ENCODE measurements around the gene SLC39A3.

Gene SLC39A3

GRCh38 chr19:2744113-2744512 is 4.3 kb upstream of the SLC39A3 start:
- no peak for DNase-seq

GRCh38 chr19:2743099-2743498 is 3.3 kb upstream of the SLC39A3 start:
- DNase-seq = no peak

GRCh38 chr19:2740314-2740656 is 468 bp upstream of the SLC39A3 start:
- DNase-seq = no peak

GRCh38 chr19:2736550-2737190 is 3.1 kb downstream of the SLC39A3 start:
- no peak for DNase-seq

GRCh38 chr19:2735374-2735773 is 4.4 kb downstream of the SLC39A3 start:
- DNase-seq = no peak

- no peak for DNase-seq
These were observed 5.1 kb downstream of the SLC39A3 start for GRCh38 chr19:2734589-2735288.

GRCh38 chr19:2733930-2734588 is 5.8 kb downstream of the SLC39A3 start:
- DNase-seq = no peak

GRCh38 chr19:2732883-2733282 is 6.9 kb downstream of the SLC39A3 start:
- no peak for DNase-seq

- DNase-seq = no peak
These were observed 7.6 kb downstream of the SLC39A3 start for GRCh38 chr19:2732157-2732725.

- DNase-seq = no peak
These were observed 8.4 kb downstream of the SLC39A3 start for GRCh38 chr19:2731181-2731995.

- no peak for DNase-seq
These were observed 9.6 kb downstream of the SLC39A3 start for GRCh38 chr19:2729943-2730818.

- no peak for DNase-seq
These were observed 10.9 kb downstream of the SLC39A3 start for GRCh38 chr19:2728783-2729387.

- DNase-seq = no peak
These were observed 12.2 kb downstream of the SLC39A3 start for GRCh38 chr19:2727640-2727944.

- DNase-seq = no peak
These were observed 12.7 kb downstream of the SLC39A3 start for GRCh38 chr19:2726904-2727639.

- no peak for DNase-seq
These were observed 13.5 kb downstream of the SLC39A3 start for GRCh38 chr19:2726160-2726855.

- DNase-seq = no peak
These were observed 15.7 kb downstream of the SLC39A3 start for GRCh38 chr19:2724148-2724557.

- no peak for DNase-seq
These were observed 16.1 kb downstream of the SLC39A3 start for GRCh38 chr19:2723747-2724146.

GRCh38 chr19:2723345-2723715 is 16.5 kb downstream of the SLC39A3 start:
- no peak for DNase-seq

GRCh38 chr19:2722541-2723344 is 17.1 kb downstream of the SLC39A3 start:
- no peak for DNase-seq
